SU-DHL-6 (cell line): ENCODE data around the gene FGF19.

Experiments used
- H2AFZ ChIP-seq: fragments of 200-600 bp; sonication (generic); 2 replicates; pipeline ENCODE4 v1.6.1; 2014; ENCODE audit warnings: low read depth, mild to moderate bottlenecking, moderate library complexity, mixed read lengths, antibody characterized with exemption, low read length; ENCODE audit not compliant: severe bottlenecking
- H3F3A ChIP-seq: fragments of 200-600 bp; shearing (Covaris generic); 2 replicates; pipeline ENCODE4 v1.6.0; 2016; ENCODE audit warnings: antibody characterized with exemption, mild to moderate bottlenecking; ENCODE audit not compliant: insufficient read depth
- H3K27ac ChIP-seq: fragments of 200-600 bp; sonication (generic); 2 replicates; pipeline ENCODE4 v1.5.1; 2016; ENCODE audit warnings: low read depth, mild to moderate bottlenecking, low read length, moderate library complexity, mixed read lengths
- H3K27me3 ChIP-seq: fragments of 200-600 bp; sonication (generic), shearing (Covaris generic); 2 replicates; pipeline ENCODE4 v1.6.0; 2014; ENCODE audit warnings: mild to moderate bottlenecking, low read length
- H3K36me3 ChIP-seq: fragments of 200-600 bp; sonication (generic); 2 replicates; pipeline ENCODE4 v1.6.1; 2014; ENCODE audit warnings: mild to moderate bottlenecking, low read length, mixed read lengths
- H3K4me2 ChIP-seq: fragments of 300-600, 200-600 bp; shearing (Covaris generic), sonication (generic); 2 replicates; pipeline ENCODE4 v1.6.0; 2014; ENCODE audit warnings: low read length, low read depth, mild to moderate bottlenecking; ENCODE audit not compliant: poor library complexity, severe bottlenecking
- H3K4me3 ChIP-seq: fragments of 200-600 bp; sonication (generic); 2 replicates; pipeline ENCODE4 v1.5.1; 2014; ENCODE audit warnings: antibody characterized with exemption, low read length, mild to moderate bottlenecking, mixed read lengths; ENCODE audit not compliant: insufficient read depth, poor library complexity, severe bottlenecking
- H3K79me2 ChIP-seq: fragments of 200-600 bp; sonication (generic); 2 replicates; pipeline ENCODE4 v1.6.1; 2014; ENCODE audit warnings: mild to moderate bottlenecking, low read length, moderate library complexity; ENCODE audit not compliant: insufficient read depth
- H3K9ac ChIP-seq: fragments of 200-600 bp; sonication (generic); 2 replicates; pipeline ENCODE4 v1.7.0; 2014; ENCODE audit warnings: mild to moderate bottlenecking, low read length
- H3K9me2 ChIP-seq: fragments of 200-600 bp; sonication (generic); replicated peaks from 2 replicates; pipeline ENCODE4 v1.6.1; 2014; ENCODE audit warnings: low read length; ENCODE audit not compliant: insufficient read depth
- H3K9me3 ChIP-seq: fragments of 200-600 bp; sonication (generic); 2 replicates; pipeline ENCODE4 v1.6.1; 2014; ENCODE audit warnings: low read length, mixed read lengths; ENCODE audit not compliant: insufficient read depth
- H4K20me1 ChIP-seq: fragments of 200-600 bp; sonication (generic); 2 replicates; pipeline ENCODE4 v1.6.1; 2014; ENCODE audit warnings: low read depth, mild to moderate bottlenecking, antibody characterized with exemption, low read length, moderate library complexity, mixed read lengths
- EZH2phosphoT487 ChIP-seq: fragments of 200-600 bp; sonication (generic), shearing (Covaris generic); conservative IDR thresholded peaks from 2 replicates; pipeline ENCODE4 v1.6.1; 2018; ENCODE audit warnings: mild to moderate bottlenecking, antibody characterized with exemption, low read length, moderate library complexity, mixed read lengths
- TF ChIP-seq, protein P1 (sequence below): fragments of 200-600 bp; sonication (generic); IDR thresholded peaks from one replicate; pipeline ENCODE4 v1.5.1; 2017; ENCODE audit warnings: antibody characterized with exemption, mild to moderate bottlenecking, low read length, moderate library complexity; ENCODE audit not compliant: insufficient read depth, poor library complexity, severe bottlenecking

The FGF19 gene

DNA sequence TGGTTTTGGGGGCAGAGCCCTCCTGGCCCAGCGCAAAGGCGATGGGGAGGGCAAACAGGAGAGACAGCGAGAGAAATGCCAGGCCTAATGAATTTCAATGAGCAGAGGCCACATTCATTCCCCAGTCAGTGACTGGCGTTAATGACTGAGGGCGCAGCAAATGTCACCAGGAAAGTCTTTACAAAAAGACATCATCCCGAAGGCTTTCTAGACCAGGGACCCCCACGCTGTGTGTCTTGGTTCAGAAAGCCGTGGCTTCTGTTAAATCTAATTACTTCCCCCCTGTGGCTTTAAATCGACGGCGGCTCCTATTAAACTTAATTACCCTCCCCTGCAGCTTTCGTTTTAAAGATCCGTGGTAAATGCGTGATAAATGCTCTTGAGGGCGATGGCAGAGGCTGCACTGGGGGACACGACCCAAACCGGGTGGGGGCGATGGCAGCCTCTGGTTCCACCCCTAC is 1.6 kb upstream of the FGF19 start:
- no peak overlapping the region for H2AFZ ChIP-seq
- H3K9me2 ChIP-seq = no peaks in the 10 kb centered on the region
- H3K36me3 ChIP-seq = no peaks in the 10 kb centered on the region
- no peaks in the 10 kb centered on the region for H3K27me3 ChIP-seq
- no peak overlapping the region for H3K9ac ChIP-seq
- H3K79me2 ChIP-seq = no peaks in the 10 kb centered on the region
- H3K27ac ChIP-seq = no peak overlapping the region
- TF ChIP-seq EZH2phosphoT487 = no peak
- TF ChIP-seq, protein P1, sequence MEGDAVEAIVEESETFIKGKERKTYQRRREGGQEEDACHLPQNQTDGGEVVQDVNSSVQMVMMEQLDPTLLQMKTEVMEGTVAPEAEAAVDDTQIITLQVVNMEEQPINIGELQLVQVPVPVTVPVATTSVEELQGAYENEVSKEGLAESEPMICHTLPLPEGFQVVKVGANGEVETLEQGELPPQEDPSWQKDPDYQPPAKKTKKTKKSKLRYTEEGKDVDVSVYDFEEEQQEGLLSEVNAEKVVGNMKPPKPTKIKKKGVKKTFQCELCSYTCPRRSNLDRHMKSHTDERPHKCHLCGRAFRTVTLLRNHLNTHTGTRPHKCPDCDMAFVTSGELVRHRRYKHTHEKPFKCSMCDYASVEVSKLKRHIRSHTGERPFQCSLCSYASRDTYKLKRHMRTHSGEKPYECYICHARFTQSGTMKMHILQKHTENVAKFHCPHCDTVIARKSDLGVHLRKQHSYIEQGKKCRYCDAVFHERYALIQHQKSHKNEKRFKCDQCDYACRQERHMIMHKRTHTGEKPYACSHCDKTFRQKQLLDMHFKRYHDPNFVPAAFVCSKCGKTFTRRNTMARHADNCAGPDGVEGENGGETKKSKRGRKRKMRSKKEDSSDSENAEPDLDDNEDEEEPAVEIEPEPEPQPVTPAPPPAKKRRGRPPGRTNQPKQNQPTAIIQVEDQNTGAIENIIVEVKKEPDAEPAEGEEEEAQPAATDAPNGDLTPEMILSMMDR = no peak
- no peaks in the 10 kb centered on the region for H3K9me3 ChIP-seq
- no peaks in the 10 kb centered on the region for H3F3A ChIP-seq
- H3K4me3 ChIP-seq = no peak overlapping the region
- H4K20me1 ChIP-seq = no peaks in the 10 kb centered on the region
- no peak overlapping the region for H3K4me2 ChIP-seq

DNA sequence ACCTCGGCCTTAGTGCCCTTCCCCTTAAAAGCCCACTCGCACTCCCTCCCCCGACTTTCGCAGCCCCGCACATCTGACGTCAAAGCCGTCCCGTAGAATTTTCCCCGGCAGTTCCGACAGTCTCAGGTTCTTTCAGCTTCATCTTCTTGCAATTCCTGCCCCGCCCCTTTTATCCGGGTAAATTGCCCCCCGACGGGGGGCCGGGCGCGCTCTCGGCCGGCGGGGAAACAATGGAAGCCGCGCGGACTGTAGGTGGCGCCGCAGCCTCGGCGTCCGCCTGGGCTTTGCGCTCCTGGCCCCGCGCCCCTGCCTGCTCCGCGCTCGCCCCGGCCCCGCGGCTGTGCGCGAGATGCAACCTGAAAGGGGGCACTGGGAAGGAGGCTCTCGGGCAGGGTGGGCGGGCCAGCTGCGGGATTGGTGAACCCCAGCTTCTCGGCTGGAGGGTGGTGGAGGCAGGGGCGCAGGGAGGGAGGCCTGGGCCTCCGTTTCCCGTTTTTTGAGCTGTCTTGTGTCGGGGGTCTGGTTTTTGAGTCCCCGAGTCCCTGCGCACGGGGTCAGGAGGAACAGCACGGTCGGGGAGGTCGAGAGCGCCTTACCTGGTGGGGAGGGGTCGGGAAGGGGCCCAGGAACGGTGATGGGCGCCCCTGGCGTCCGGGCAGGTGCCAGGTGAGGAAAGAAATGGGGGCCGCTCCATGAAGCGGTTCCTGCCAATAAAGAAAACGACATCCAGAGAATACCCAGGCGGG is 859 bp upstream of the FGF19 start:
- Histone ChIP-seq H3K9me3 (no peaks in the 10 kb centered on the region), H3K9ac (no peak overlapping the region), H3K36me3 (no peaks in the 10 kb centered on the region), H2AFZ (no peak overlapping the region), H3K9me2 (no peaks in the 10 kb centered on the region), H3F3A (no peaks in the 10 kb centered on the region), H3K27ac (no peak overlapping the region), H4K20me1 (no peaks in the 10 kb centered on the region), H3K4me3 (no peak overlapping the region), H3K27me3 (no peaks in the 10 kb centered on the region), H3K79me2 (no peaks in the 10 kb centered on the region), H3K4me2 (no peak overlapping the region)
- TF ChIP-seq, protein P1 = no peak
- TF ChIP-seq EZH2phosphoT487 = no peak

DNA sequence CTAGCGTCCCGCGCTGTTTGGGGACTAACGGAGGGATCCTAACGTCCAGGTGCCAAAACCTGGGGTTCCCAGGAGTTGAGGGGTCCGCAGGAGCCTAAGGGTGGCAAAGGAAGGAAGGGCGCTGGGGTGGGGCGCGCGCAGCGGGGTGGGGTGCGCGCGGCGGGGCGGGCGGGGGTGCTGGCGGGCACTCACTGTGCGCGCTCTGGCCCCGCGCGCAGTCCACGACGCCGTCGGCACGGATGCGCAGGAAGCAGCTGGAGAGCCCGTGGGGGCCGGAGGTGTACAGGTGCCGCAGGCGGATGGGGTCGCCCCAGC is 412 bp downstream of the FGF19 start:
- no peaks in the 10 kb centered on the region for H4K20me1 ChIP-seq

More for the DNA sequence above, 412 bp downstream of the FGF19 start:
- Histone ChIP-seq H3K4me2 (no peak overlapping the region), H2AFZ (no peak overlapping the region), H3K79me2 (no peaks in the 10 kb centered on the region), H3K9ac (no peak overlapping the region), H3K9me3 (no peaks in the 10 kb centered on the region), H3K9me2 (no peaks in the 10 kb centered on the region), H3K4me3 (no peak overlapping the region), H3K27ac (no peak overlapping the region), H3F3A (no peaks in the 10 kb centered on the region), H3K27me3 (no peaks in the 10 kb centered on the region), H3K36me3 (no peaks in the 10 kb centered on the region)
- TF ChIP-seq, protein P1 = no peak
